HCT116 (cell line): Measurements from ENCODE around the gene TUBB1. TPM values are rescaled to one million over a fixed set of nuclear protein-coding genes. Genes with fewer than 3 reads are reported as not detected.

ENCODE experiments used
- ATAC-seq: fragments of 200-7000 bp; cut with Tn5 transposase; 2 replicates; pipeline ENCODE4 v1.9.1; 2020; ENCODE audit warnings: mild to moderate bottlenecking, moderate library complexity
- BruUV-seq: library from RNA; stranded (reverse); fragments of 400-500 nt; replicated peaks from 2 replicates; lab custom pipeline; 2021; lab: Mats Ljungman, UMichigan
- CTCF ChIA-PET: fragments of 300-600 bp; sonication (Branson Sonifier 250); formaldehyde crosslinking; loops from one replicate; lab custom pipeline; 2021; ENCODE audit warnings: antibody characterized with exemption; lab: Charles Lee
- POLR2A ChIA-PET: fragments of 300-600, 350-600 bp; sonication (Branson Sonifier 250); formaldehyde crosslinking; loops from one replicate; lab custom pipeline; 2021; ENCODE audit warnings: antibody characterized with exemption; lab: Charles Lee
- RAD21 ChIA-PET, 2 experiments: fragments of 300-600 bp; sonication (Branson Sonifier 250); formaldehyde crosslinking; loops; one replicate each; lab custom pipeline; 2023; ENCODE audit warnings: low total read pairs in 2 of 2; ENCODE audit not compliant: uncharacterized antibody in 2 of 2, unreplicated experiment in 2 of 2, low non-redundant PET in 1 of 2; lab: Charles Lee
- DNase-seq: peaks from one replicate; pipeline ENCODE4 v3.0.0-alpha.2; 2010; ENCODE audit warnings: low read depth, low spot score
- H2AFZ ChIP-seq: fragments of 200-600 bp; shearing (Covaris generic), sonication (generic); 2 replicates; pipeline ENCODE4 v1.6.1; 2017; ENCODE audit warnings: low read depth, mixed run types, mixed read lengths, antibody characterized with exemption, low read length; ENCODE audit not compliant: poor library complexity, severe bottlenecking
- H3K27ac ChIP-seq: 2 replicates; pipeline ENCODE4 v1.5.1; 2012; ENCODE audit warnings: low read depth, low read length
- H3K27me3 ChIP-seq: fragments of 200-600 bp; sonication (generic); 2 replicates; pipeline ENCODE4 v1.6.1; 2016; ENCODE audit warnings: mixed run types, low read length, mixed read lengths; ENCODE audit not compliant: insufficient read depth
- H3K36me3 ChIP-seq, 2 experiments: fragments of 200-500 bp in 1 of 2; fragments of 200-600 bp in 1 of 2; sonication (Bioruptor generic) in 1 of 2; sonication (generic) in 1 of 2; 2 replicates each; pipeline versions ENCODE4 v1.5.1 to v1.6.1; 2014 to 2016; ENCODE audit warnings: low read length in 2 of 2, inconsistent platforms in 1 of 2, mixed read lengths in 1 of 2, mixed run types in 1 of 2; ENCODE audit not compliant: insufficient read depth in 2 of 2, control insufficient read depth in 1 of 2
- H3K4me1 ChIP-seq, 2 experiments: fragments of 200-600 bp in 1 of 2; sonication (generic) in 1 of 2; 2 replicates each; pipeline versions ENCODE4 v1.5.1 to v1.6.1; 2012 to 2017; ENCODE audit warnings: low read length in 2 of 2, inconsistent platforms in 1 of 2, mild to moderate bottlenecking in 1 of 2, mixed read lengths in 1 of 2, mixed run types in 1 of 2, moderate library complexity in 1 of 2; ENCODE audit not compliant: insufficient read depth in 2 of 2, control insufficient read depth in 1 of 2
- H3K4me2 ChIP-seq: fragments of 200-600 bp; sonication (generic); 2 replicates; pipeline ENCODE4 v1.6.1; 2017; ENCODE audit warnings: mixed run types, low read length, mixed read lengths
- H3K4me3 ChIP-seq, 2 experiments: fragments of 200-600 bp in 1 of 2; sonication (generic) in 1 of 2; replicated peaks in 1 of 2; 2 replicates each; pipeline ENCODE4 v1.5.1; 2011 to 2016; ENCODE audit warnings: low read length in 2 of 2, control low read depth in 1 of 2, low read depth in 1 of 2, mild to moderate bottlenecking in 1 of 2, mixed read lengths in 1 of 2, mixed run types in 1 of 2
- H3K79me2 ChIP-seq: fragments of 200-600 bp; sonication (generic); 2 replicates; pipeline ENCODE4 v1.6.1; 2017; ENCODE audit warnings: mild to moderate bottlenecking, mixed run types, low read length, moderate library complexity, mixed read lengths; ENCODE audit not compliant: insufficient read depth
- H3K9ac ChIP-seq: fragments of 200-600 bp; sonication (generic); 2 replicates; pipeline ENCODE4 v1.6.1; 2016; ENCODE audit warnings: low read length, mixed read lengths
- H3K9me2 ChIP-seq: fragments of 200-600 bp; sonication (generic), shearing (Covaris generic); 2 replicates; pipeline ENCODE4 v1.6.1; 2017; ENCODE audit warnings: mixed run types, mild to moderate bottlenecking, moderate library complexity; ENCODE audit not compliant: insufficient read depth
- H3K9me3 ChIP-seq, 2 experiments: fragments of 200-500 bp in 1 of 2; fragments of 200-600 bp in 1 of 2; sonication (Bioruptor generic) in 1 of 2; sonication (generic) in 1 of 2; 2 replicates each; pipeline ENCODE4 v1.6.1; 2014 to 2017; ENCODE audit warnings: low read length in 2 of 2, mixed read lengths in 2 of 2, inconsistent platforms in 1 of 2, low read depth in 1 of 2, mild to moderate bottlenecking in 1 of 2, mixed run types in 1 of 2, moderate library complexity in 1 of 2; ENCODE audit not compliant: control insufficient read depth in 1 of 2, insufficient read depth in 1 of 2
- H4K20me1 ChIP-seq: fragments of 200-600 bp; sonication (generic), shearing (Covaris generic); 2 replicates; pipeline ENCODE4 v1.6.1; 2017; ENCODE audit warnings: mixed run types, mild to moderate bottlenecking, moderate library complexity; ENCODE audit not compliant: insufficient read depth
- ATF3 ChIP-seq: IDR thresholded peaks from 2 replicates; pipeline ENCODE4 v1.6.1; 2012
- ELF1 ChIP-seq: IDR thresholded peaks from 2 replicates; pipeline ENCODE4 v1.6.1; 2012; ENCODE audit warnings: low read depth, borderline replicate concordance
- EZH2 ChIP-seq: fragments of 200-600 bp; sonication (generic); IDR thresholded peaks from 2 replicates; pipeline ENCODE4 v1.6.1; 2017; ENCODE audit warnings: antibody characterized with exemption, mixed run types
- JUND ChIP-seq: IDR thresholded peaks from 2 replicates; pipeline ENCODE4 v1.6.1; 2012
- POLR2A ChIP-seq: IDR thresholded peaks from 2 replicates; pipeline ENCODE4 v1.7.0; 2011; ENCODE audit warnings: borderline replicate concordance; ENCODE audit not compliant: insufficient read depth, insufficient read length; ENCODE audit errors: extremely low read depth
- POLR2AphosphoS5 ChIP-seq: IDR thresholded peaks from 2 replicates; pipeline ENCODE4 v1.6.1; 2011; ENCODE audit warnings: mild to moderate bottlenecking, low read depth, low read length, moderate library complexity
- REST ChIP-seq: IDR thresholded peaks from 2 replicates; pipeline ENCODE4 v1.6.1; 2012; ENCODE audit warnings: low read depth
- SP1 ChIP-seq: IDR thresholded peaks from 2 replicates; pipeline ENCODE4 v1.6.1; 2012; ENCODE audit warnings: low read depth
- ZBTB33 ChIP-seq: IDR thresholded peaks from 2 replicates; pipeline ENCODE4 v1.6.1; 2011; ENCODE audit warnings: mild to moderate bottlenecking, low read length, moderate library complexity; ENCODE audit not compliant: insufficient replicate concordance; ENCODE audit errors: extremely low read depth
- intact Hi-C: fragments of 100-400 bp; cut with micrococcal nuclease; formaldehyde crosslinking; loops from 2 replicates; pipeline ENCODE4 v1.10.0; 2022
- total RNA-seq: library from RNA; stranded (reverse); gene quantifications from one replicate; pipeline ENCODE4 v1.2.1, GENCODE V29; 2021; ENCODE audit not compliant: unreplicated experiment

TUBB1 gene
- total RNA-seq, 1 experiment from 2014 or later, result not detected

GRCh38 chr20:58986968-58987517 lies 32.2 kb upstream of the TUBB1 start:
- Histone ChIP-seq H3K9me3 (no peaks in the 10 kb centered on the region), H3K36me3 (peaks cover 47 to 57% of the 10 kb centered on the region in 2 experiments), H3K27me3 (no peaks in the 10 kb centered on the region), H3K4me3 (no peak overlapping the region), H3K79me2 (peaks cover 70% of the 10 kb centered on the region), H3K4me1 (peaks cover 6 to 9% of the 10 kb centered on the region in 2 experiments), H3K4me2 (no peak overlapping the region), H3K9me2 (no peaks in the 10 kb centered on the region), H3K9ac (no peak overlapping the region), H3K27ac (no peak overlapping the region), H2AFZ (no peak overlapping the region), H4K20me1 (no peaks in the 10 kb centered on the region)
- no peak for ATAC-seq
- ChIA-PET POLR2A (no interaction called here), RAD21 (no interaction called here), CTCF (no interaction called here)
- intact Hi-C loops, result loop anchor here (10.0 kb wide), 1 partner anchor 82 kb away; no protein-coding TSS in a partner anchor
- no TSS peak for BruUV-seq
- TF ChIP-seq POLR2AphosphoS5 (no peak), POLR2A (no peak), EZH2 (no peak), ELF1 (no peak), ZBTB33 (no peak), JUND (no peak), SP1 (no peak), REST (no peak), ATF3 (no peak)
- no peak for DNase-seq
